OCI-M2 (cell line): Measurements from ENCODE around the gene NID2.

Experiments
- DNase-seq: peaks from one replicate; lab custom pipeline; 2025; ENCODE audit not compliant: unreplicated experiment; lab: John Stamatoyannopoulos, UW

NID2 gene

DNA sequence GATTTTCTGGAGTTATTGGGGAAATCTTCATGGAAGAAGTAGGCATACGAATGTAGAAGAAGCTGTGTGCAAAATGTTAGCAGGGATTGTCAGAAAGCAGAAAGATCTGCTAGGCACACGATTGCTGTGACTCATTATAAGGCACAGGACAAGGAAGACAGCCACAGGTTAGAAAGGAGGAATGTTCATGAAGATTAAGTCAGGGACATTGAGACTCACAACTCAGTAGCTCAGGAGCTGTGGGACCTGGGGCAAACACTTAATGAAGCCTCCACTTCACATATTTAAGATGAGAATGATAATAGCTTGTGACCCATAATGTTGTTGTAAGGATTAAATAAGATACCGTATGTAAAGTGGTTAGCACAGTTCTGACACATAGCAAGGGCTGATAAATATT is 106.1 kb downstream of the NID2 start:
- no peak for DNase-seq

DNA sequence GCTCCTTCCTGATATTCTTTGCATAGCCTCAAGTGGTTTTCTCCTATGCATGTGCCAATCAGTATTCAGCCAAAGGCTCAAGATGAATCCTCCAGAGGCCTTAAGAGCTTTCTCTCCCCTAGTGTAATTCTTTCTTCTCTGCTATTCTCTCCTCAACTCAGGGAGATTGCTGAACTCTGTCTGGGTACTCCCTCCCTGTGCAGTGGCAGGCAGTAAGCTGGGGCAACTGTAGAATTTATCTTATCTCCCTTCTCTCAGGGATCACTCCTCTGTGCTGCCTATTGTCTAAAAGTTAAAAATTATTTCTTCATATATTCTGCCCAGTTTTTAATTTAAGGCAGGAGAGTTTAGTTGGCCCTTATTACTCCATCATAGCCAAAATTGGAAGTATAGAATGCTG is 108.0 kb downstream of the NID2 start:
- DNase-seq, result no peak

DNA sequence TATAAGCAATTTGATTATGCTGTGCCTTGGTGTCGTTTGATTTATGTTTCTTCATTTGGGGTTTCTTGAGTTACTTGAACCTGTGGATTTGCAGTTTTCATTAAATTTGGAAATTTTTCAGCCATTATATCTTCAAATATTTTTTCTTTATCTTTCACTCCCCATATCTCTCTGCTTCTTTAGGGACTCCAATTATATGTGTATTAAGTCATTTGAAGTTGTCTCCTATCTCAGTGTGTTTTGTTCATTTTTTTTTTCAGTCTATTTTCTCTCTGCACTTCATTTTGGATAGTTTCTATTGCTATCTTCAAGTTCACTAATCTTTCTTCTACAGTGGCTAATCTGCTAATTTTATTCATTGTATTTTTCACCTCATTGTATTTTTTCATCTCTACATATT is 108.9 kb downstream of the NID2 start:
- DNase-seq, result no peak

DNA sequence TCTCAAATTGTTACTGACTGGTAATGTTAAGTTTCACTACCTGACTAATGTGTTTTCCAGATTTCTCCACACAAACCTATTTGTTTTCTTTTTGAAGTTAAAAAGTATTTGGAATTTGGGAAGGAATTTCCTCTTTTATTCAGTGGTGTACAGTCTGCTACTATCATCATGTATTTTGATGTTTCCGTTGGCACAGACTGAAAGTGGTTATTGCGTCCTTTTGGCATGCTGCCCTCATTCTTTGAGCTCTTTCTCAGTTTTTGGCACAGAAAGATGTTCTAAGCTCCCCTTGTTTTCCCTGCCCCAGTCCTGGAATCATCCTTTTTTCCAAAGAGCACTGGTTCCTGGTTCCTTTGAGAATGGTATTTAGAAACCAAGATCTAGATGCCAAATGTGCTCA is 110.9 kb downstream of the NID2 start:
- DNase-seq, result no peak
